ENCODE results near the gene POU3F1.

The POU3F1 gene

DNA sequence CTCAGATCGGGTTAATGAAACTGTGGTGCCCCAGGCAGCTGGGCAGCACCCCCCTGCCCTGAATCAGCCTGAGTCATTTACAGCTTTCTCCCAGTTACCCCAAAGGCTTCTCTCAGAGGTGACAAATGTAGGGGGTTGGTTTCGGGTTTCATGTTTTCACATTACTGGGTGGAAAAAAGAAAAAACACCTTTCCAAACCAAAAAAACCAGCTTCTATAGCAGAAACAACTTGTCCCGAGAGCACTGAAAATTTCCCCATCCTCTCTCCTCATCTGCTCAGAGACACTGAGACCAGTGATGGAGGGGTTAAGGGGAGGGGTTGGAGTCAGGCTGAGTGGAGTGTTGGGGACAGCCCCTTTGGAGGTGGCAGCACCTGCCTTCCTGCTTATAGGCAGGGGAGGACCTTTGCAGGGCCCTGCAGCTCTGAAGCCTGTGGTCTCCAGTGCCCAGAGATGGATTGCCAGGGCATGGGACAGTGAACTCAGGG, 18.4 kb downstream of the POU3F1 start:
- DNase-seq (ENCODE audit: low spot score) (no peak), FAIRE-seq (no peak)

DNA sequence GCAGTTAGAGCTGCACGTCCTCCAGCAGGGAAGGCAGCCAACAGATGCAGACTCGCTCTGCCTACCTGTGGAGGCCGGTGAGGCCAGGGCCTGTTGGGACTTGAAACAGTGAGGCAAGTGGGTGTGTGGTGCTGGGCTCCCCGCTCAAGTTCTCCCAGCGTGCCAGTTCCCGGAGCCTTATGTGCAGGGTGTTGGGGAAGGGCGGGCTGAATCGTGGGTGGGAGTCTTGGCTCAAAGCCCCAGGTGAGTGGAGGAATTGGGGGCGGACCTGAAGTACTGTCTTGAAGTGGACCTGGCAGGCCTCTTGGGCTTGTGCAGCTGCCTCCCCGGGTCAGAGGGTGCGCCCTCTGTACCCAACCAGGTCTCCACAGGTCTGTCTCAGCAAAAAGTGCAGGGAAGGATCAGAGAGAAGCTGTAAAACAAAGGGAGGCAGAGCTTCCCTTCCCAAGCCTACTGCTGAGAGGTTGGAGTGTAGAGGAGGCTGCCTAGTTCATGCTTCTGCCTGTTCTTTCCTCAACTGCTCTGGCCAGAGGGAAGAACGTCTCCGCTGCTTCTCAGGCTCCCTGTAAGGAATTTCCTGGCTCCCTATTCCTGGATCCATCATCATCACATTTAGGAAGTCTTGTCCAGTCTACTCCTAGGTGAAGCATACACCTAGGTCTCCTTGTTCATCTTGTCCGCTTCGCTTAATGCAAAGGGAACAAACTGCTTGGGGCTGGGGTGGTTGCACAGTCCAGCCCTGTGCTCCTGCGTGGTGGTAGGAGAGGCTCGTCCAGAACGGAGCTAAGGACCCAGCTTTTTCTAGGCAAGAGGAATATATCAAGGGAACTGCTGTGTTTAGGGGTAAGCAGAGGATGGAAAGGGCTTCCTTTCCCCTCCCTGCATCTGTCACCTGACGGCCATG, 19.1 kb downstream of the POU3F1 start:
- DNase-seq (ENCODE audit: low spot score) (no peak), FAIRE-seq (no peak)

DNA sequence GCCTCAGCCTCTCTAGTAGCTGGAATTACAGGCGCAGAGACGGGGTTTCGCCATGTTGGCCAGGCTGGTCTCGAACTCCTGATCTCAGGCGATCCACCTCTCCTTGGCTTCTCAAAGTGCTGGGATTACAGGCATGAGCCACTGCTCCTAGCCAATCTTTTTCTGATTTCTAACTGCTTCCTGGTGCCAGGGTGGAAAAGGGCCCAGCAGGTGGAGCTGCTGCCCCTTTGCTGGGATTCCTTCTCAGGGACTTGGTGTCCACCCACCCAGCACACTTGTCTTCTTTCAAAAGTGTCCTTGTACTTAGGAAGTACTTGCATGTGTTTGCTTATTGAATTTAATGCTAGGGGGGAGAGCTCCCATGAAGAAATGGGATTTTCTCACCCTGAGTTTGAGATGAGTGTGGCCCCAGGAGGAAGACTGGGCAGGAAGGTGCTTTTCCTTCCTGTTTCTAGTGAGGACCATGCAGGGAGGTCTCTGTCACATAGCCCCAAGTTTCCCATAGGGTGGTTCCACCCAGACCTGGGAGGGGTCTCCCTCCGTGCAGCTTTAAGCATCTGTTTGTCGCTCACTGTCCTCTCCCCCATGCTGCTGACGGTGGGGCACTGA, 19.9 kb downstream of the POU3F1 start:
- DNase-seq (ENCODE audit: low spot score): peak; percentile 55
- FAIRE-seq: no peak

DNA sequence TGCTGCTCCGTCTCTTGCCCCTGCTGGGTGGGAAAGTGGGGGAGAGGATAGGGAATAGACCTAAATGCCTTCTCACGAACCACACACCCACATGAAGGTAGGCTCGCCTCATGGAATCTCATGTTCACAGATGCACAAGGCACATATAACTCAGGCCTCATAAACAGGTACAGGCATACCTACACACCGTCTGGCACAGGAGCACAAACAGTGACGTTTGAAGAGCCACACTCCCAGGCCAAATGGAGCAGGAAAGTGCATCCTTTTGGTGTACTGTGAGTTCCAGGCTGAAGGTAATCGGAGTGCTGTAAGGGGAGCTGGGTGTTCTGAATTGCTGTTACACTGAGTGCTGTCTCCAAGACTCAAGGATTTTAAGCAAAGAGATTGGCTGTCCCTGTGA, 20.9 kb downstream of the POU3F1 start:
- FAIRE-seq: no peak

DNA sequence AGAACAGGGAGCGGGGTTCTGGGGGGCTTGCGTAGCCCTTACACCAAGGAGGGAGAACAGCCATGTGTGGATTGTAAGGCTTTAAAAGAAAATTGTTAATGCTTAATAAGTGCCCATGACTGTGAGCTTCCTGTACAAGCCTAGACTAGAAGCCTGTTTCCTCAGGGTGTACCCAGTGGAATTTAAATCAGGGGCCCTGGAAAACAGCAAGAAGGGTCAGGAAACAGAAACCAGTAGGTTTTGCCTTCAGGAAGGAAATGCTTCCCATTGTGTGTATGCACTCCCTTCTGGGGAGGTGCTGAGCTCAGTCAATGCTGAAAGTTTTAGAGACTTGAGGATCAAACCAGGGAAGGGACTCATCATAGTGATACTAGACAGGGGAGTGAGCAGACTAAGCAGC, 21.4 kb downstream of the POU3F1 start:
- FAIRE-seq: no peak

More for the DNA sequence above, 20.9 kb downstream of the POU3F1 start:
- DNase-seq (ENCODE audit: low spot score): no peak

DNA sequence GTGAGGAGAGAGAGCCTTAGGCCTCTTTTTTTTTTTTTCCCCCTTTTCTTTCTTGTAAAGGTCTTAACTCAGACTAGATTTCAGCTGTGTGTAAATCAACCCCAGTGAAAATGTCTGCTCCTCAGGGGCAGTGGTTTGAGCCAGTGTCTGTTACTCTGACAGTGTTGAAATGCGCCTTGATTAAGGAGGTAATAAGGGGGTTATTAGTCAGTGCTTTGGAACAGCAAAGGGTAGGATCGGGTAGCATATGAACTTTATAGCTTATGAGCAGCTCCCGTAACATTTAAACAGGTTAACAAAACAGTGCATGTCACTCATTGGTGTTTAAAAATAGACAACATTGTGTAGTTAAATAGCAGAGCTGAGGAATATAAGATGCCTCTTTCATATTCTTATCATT, 23.8 kb downstream of the POU3F1 start:
- no peak for DNase-seq (ENCODE audit: low spot score)
- no peak for FAIRE-seq

More for the DNA sequence above, 21.4 kb downstream of the POU3F1 start:
- no peak for DNase-seq (ENCODE audit: low spot score)

DNA sequence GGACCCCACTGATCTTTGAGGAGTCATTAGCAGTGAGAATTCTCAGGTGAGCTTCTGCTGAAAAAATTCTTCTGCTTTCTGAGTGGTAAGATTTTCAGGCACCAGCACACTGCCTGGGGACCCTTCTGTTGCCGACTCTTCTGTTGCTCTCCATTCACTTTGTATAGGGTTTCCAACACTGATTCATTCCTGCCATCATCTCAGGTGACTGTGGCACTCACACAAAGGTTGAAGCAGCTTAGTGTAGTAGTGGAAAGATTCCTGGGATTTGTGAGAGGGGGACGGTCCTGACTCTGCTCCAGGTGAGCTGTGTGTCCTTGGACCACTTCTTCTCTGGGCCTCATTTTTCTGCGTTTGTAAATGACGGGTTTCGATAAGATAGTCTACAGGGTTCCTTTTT, 24.6 kb downstream of the POU3F1 start:
- DNase-seq (ENCODE audit: low spot score): no peak
- no peak for FAIRE-seq

DNA sequence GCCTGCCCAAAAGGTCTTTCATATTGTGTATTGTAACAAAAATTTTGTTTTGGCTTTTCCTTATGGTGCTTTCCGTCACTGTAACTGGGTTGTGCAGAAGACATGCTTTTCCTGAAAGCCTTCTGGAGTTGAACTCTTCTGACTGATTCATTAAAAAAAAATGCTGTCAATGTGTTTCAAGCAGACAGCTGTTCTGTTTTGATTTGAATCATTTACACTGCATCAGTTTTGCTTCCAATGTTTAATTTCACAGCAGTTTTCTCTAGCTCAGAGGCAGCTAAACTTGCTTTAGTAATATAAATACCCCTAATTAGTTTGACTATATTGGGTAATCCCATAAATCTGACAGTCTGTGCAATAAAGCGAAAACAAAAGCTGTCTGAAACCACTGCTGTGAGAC, 26.2 kb downstream of the POU3F1 start:
- FAIRE-seq (no peak), DNase-seq (ENCODE audit: low spot score) (no peak)

DNA sequence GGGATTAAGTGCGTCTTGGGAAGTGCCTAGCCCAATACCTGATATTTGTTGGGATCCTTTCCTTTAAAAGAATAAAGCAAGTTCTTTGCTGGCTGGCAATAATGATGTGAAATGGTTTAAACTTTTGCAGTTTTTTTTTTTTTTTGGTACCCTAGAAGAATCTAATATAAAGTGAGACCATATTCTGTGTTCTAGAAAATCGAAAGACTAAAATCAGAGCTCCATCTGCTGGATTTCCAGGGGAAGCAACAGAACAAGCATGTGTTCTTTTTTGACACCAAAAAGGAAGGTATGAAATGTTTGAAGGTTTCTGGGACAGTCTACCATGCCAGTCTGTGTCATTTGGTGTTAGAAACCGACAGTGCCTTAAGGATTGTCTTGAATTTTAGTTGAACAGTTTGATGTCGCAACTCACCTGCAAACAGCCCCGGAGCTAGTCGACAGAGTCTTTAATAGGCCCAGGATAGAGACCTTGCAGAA, 27.7 kb downstream of the POU3F1 start:
- no peak for FAIRE-seq
- DNase-seq (ENCODE audit: low spot score): no peak

DNA sequence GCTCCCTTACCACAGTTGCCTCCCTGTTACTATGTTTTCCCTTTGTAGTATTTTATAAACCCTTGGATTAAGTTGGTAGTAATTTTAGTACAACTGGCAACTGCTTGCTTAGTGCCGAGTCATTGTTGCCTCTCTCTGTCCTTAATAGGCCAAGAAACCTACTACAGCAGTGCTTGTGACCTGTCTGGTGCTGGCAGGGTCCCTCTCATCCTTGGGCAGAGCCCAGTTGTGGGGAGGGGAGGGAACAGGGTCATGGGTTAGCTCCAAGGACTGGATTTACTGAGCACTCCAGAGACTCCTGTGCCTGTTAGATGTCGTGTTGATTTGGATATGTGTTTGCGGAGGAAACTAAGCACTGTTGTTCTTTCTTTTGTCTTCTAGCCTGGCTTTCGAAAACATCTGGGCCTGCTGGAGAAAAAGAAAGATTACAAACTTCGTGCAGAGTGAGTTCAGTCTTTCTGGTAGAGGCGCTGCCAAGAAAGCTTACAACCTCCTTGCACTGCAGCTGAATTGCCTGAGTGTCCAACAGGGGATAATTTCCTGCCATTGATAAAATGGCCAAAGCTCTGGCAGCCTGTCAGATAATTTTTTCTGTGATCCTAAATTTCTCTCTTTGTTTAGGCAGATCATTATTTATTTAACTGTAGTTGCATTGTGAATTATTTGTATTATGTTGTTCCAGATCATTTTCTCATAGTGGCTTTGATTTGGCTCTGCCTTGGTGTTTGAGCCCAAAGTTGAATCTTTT, 30.4 kb downstream of the POU3F1 start:
- FAIRE-seq: no peak
- DNase-seq (ENCODE audit: low spot score): no peak

DNA sequence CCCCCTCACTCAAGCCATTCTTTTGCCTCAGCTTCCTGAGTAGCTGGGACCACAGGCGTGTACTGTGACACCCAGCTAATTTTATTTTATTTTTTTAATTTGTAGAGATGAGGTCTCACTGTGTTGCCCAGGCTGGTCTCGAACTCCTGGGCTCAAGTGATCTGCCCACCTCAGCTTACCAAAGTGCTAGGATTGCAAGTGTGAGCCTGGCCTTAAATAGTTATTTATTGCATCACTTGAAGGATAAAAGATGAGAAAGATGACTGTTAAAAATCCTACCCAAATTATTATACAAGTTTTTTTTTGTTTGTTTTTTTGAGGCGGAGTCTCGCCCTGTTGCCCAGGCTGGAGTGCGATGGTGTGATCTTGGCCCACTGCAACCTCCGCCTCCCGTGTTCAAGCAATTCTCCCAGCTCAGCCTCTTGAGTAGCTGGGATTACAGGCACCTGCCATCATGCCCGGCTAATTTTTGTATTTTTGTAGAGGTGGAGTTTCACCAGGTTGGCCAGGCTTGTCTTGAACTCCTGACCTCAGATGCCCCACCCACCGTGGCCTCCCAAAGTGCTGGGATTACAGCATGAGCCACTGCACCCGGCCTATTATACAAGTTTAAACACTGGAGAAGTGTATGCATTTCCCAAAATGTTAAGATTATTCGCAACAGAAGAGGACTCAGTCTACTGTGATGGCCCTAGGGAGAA, 31.7 kb downstream of the POU3F1 start:
- FAIRE-seq: no peak

DNA sequence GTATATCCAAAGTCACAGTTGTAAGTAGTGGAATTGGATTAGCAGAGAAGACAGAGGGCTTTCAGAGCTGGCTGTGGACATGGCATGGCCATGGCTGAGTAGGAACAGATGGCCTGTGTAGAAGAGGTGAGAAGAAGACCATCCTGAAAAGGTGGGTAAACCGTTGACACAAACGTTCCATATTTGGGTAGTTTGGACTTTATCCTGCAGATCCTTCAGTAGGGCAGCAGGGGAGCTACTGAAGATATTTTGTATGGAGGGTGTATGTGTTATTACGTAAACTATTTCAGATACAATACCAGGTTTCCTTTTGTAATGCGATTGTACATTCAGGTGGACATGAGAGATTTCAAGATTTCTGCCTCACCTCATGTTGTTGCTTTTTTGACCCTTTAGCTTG, 32.4 kb downstream of the POU3F1 start:
- FAIRE-seq (no peak), DNase-seq (ENCODE audit: low spot score) (no peak)

More for the DNA sequence above, 31.7 kb downstream of the POU3F1 start:
- no peak for DNase-seq (ENCODE audit: low spot score)

DNA sequence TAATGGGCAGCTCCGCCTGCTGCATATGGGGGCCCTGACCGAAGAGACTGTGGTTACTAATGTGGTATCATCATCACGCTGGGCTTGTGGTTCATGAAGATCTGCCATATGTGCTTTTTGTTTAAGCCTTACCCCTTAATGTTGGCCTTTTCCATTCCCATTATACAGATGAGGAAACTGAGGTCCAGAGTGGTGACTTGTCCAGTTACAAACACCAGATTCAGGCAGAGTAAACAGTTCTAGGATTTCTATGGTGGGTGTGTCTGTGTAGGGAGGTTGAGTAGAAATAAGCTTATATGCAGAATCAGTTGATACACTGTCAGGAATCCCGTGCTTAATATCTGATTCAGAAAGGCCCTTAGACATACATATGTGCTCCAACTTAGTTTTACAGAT, 33.4 kb downstream of the POU3F1 start:
- DNase-seq (ENCODE audit: low spot score) (no peak), FAIRE-seq (no peak)

DNA sequence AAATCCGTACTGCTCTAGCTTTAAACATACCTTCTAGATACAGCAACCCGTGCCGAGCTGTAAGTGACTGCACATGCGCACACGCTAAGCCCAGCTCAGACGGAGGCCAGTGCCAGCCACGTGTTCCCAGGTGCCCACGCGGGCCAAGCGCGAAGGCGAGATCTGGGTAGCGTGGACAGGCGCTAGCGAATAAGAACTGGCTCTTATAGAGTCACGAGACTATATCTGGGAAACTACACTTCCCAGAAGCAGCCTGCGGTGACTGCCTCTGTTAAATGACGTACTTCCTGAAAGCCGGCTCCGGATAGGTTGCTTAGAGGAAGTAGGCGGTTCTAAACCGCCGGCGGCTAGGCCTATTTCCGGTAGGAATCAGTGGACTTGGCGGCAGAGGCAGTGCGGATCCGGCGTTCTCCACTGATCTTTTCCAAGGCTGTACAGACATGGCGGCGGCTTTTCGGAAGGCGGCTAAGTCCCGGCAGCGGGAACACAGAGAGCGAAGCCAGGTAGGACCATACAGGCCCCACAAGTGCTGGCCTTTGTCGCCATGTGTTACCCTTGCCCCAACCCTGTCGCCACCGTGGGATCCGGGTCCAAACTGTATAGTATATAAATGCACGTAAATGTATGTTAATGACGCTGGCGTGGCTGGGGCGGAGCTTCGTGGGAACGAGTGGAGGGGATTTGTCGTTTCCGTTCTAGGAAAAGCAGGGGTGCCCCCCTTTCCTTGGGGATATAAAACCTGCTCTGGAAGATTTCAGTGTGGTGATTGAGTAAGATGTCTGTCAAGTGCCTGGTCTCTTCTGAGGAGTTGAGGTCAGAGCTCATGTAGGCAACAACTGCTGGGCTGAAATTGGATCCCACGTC, 34.0 kb downstream of the POU3F1 start, which contains the start of gene UTP11:
TSS of gene UTP11 (plus strand) at position 372 of the 864 bp plus-strand sequence. CDS start at position 441, 69 bp downstream.
- FAIRE-seq: no peak
- DNase-seq (ENCODE audit: low spot score): peak; percentile 96

DNA sequence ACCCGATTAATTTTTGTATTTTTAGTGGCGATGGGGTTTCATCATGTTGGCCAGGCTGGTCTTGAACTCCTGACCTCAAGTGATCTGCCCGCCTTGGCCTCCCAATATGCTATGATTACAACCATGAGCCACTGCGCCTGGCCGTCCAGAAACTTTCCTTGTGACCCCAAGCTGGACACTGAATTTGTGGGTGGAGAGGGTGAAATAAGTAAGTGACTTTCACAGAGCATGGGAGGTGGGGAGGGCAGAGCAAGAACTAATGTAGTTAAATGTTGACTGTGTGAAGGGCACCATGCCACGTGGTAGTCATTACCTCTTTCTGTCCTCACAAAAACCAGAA, 36.8 kb downstream of the POU3F1 start:
- no peak for DNase-seq (ENCODE audit: low spot score)
- no peak for FAIRE-seq

DNA sequence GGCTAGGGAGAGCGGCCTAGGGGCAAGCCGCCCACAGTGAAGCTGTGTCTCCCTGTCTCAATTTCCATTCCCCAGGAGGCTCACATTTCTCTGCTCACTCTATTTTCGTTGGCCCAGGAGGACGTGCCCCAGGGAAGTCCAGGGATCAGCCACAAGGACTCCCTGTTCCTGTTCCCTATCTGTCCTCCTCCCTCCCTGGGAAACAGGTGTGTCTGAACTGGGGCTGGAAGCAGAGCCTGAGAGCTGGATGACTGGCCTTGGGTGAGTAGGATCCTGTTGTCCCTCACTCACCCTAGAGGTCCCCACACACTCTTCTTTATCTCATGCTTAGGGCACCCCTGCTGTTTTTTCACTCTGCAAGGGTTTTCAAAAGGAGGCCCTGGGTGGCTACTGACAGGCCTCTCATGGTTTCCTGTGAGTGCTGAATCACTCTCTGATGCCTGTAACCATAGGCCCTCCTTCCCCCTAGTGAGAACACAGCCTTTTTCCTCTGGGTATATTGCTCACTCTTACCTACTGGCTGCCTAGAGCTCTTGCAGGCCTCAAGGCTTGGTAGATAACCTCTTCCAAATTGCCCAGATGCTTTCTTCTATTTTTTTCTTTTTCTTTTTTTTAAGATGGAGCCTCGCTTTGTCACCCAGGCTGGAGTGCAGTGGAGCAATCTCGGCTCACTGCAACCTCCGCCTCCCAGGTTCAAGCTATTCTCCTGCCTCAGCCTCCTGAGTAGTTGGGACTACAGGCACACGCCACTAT, 37.3 kb downstream of the POU3F1 start:
- DNase-seq (ENCODE audit: low spot score) (no peak), FAIRE-seq (no peak)

DNA sequence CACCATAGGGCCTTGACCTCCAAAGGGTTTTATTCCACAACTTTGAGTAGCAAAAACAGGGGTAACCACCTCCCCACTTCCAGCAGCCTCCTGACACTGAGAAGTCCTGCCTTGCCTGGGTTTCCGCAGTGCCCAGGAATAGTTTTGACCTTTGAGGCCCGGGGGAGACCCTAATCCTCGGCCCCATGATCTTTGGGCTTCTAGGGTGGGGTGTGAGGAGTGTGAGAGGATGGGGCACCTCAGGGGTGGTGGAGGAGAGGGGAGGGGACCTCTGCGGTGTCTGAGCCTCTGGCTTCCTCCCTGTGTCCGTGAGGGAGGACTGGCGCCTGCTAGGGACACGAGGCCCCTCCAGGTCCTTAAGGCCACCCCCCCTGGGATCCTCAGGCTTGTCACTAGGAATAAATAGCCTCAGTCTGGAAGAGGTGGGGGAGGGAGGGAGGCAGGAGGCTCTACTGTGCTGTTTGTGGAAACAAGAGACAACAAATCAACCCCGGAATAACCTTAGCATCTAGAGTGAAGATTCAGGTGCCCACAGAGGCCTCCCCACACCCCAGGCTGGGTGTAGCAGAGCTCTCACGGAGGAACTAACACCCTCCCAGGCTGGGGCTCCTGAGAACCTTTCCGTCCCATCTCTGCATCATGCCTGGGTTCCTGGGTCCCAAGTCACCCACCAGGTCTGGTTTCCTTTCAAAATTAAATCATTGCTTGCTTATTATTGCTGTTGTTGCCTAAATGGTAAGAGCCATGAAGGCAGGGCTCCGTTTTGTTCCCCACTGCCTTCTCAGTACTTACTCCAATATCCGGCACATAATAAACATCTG, 40.4 kb downstream of the POU3F1 start:
- DNase-seq (ENCODE audit: low spot score) (no peak), FAIRE-seq (no peak)

DNA sequence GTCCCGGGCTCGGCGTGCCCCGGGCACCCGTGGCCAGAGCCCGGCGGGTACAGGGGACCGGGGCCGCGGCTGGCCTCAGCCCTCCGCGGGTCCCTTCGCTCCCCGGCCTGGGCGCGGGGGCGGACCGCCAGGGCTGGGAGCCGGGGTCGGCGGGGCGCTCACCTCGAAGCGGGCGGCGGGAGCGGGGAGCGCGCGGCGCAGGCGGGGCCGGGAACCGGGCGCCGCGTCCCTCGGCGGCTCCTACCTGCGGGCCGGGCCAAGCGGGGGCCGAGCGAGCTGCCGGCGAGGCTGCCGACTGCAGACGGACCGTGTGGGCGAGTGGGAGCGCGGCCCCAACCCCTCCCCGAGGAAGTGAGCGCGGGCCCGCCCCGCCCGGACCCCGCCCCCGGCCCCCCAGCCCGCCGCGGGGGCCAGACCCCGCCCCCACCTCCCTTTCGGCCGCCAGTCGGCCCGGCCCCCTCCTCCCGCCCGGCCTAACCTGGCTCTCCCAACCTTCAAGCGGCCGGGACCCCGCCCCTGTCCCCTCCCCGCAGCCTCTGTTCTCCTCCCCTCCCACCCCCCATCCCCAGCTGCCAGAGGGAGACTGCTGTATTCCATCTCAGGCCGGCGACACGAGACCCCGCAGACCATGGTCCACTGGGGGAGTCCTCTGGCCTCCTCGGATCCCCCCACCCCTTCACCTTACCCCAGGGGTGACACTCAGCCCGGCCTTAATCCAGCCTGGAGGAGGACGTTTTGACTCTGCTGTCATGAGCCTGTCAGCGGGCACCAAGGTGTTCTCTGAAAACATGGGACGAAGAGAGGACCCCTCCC, 41.2 kb downstream of the POU3F1 start, which contains the start of gene FHL3:
TSS of gene FHL3 (minus strand) at position 320 of the 813 bp plus-strand sequence. CDS start 6,102 bp downstream, outside the sequence.
- FAIRE-seq: no peak

More for the DNA sequence above, 41.2 kb downstream of the POU3F1 start, which contains the start of gene FHL3:
- peak; percentile 88 for DNase-seq (ENCODE audit: low spot score)
